Ovary (tissue), 3 donors: Measurements from ENCODE around the gene ZNF701.
"Not testable (repeated sequence)": the region's sequence is repeated elsewhere in the genome, so short reads cannot be mapped to it uniquely, and the experiment has no call there.

Experiments used
- CTCF ChIP-seq, 3 donors: fragments of 450-650 bp in 2 of 3; fragments of 200-600 bp in 1 of 3; IDR thresholded peaks; one replicate each; pipeline versions ENCODE4 v1.5.1 to v1.8.0; 2016 to 2022; ENCODE audit warnings: antibody characterized with exemption in 3 of 3, mild to moderate bottlenecking in 1 of 3
- POLR2A ChIP-seq: fragments of 450-650 bp; IDR thresholded peaks from one replicate; pipeline ENCODE4 v1.6.1; 2017; ENCODE audit warnings: antibody characterized with exemption, mild to moderate bottlenecking, moderate library complexity
- donor health status: DM: no; HTN: no; CAD: no.

GRCh38 chr19:52593441-52593840 lies 23.4 kb downstream of the ZNF701 start:
- TF ChIP-seq CTCF (IDR thresholded peaks at IDR 0.05); POLR2A: not testable (repeated sequence)
